ENCODE measurements around the gene PFAS. TPM values are rescaled to one million over a fixed set of nuclear protein-coding genes. Genes with fewer than 3 reads are reported as not detected.

The PFAS gene
- total and polyA plus RNA-seq, 3 experiments from 2014 or later, result 17.7 to 168 (median 167) TPM

- POLR2A ChIA-PET, result no interaction called here
- H3K4me1 Mint-ChIP-seq, result no peaks in the 10 kb centered on the region
- no peak overlapping the region for H3K27ac ChIP-seq (ENCODE audit: low read depth, low read length)
- H3K9me3 Mint-ChIP-seq, result no peaks in the 10 kb centered on the region
- H3K36me3 Mint-ChIP-seq, result peaks cover 0 to 66% (median 2%) of the 10 kb centered on the region in 3 donors
- CTCF ChIA-PET, result no interaction called here
- no peaks in the 10 kb centered on the region for H3K27me3 Mint-ChIP-seq
- no peak for DNase-seq
- no peak overlapping the region for H3K4me3 Mint-ChIP-seq
- no peak overlapping the region for H3K4me3 ChIP-seq (ENCODE audit: low read length)
- no peaks in the 10 kb centered on the region for H3K9me3 ChIP-seq (ENCODE audit: low read length)
- no peak overlapping the region for H3K27ac Mint-ChIP-seq
- H3K27me3 ChIP-seq (ENCODE audit: insufficient read depth, low read length, poor library complexity, severe bottlenecking), result no peaks in the 10 kb centered on the region
- peaks cover 6% of the 10 kb centered on the region for H3K36me3 ChIP-seq (ENCODE audit: insufficient read depth, low read length)
- no peaks in the 10 kb centered on the region for H3K4me1 ChIP-seq (ENCODE audit: insufficient read depth, low read length)
Observed at GRCh38 chr17:8264320-8264719, 15.2 kb downstream of the PFAS start.

- H3K9me3 Mint-ChIP-seq, result no peaks in the 10 kb centered on the region
- ChIA-PET POLR2A (no interaction called here), CTCF (no interaction called here)
- Histone ChIP-seq H3K4me1 (ENCODE audit: insufficient read depth, low read length) (no peaks in the 10 kb centered on the region), H3K27me3 (ENCODE audit: insufficient read depth, low read length, poor library complexity, severe bottlenecking) (no peaks in the 10 kb centered on the region), H3K27ac (ENCODE audit: low read depth, low read length) (no peak overlapping the region), H3K4me3 (ENCODE audit: low read length) (no peak overlapping the region), H3K9me3 (ENCODE audit: low read length) (no peaks in the 10 kb centered on the region), H3K36me3 (ENCODE audit: insufficient read depth, low read length) (peaks cover 6% of the 10 kb centered on the region)
- no peak overlapping the region for H3K4me3 Mint-ChIP-seq
- no peaks in the 10 kb centered on the region for H3K27me3 Mint-ChIP-seq
- peaks cover 0 to 71% (median 2%) of the 10 kb centered on the region in 3 donors for H3K36me3 Mint-ChIP-seq
- H3K4me1 Mint-ChIP-seq, result no peaks in the 10 kb centered on the region
- no peak for DNase-seq
- H3K27ac Mint-ChIP-seq, result no peak overlapping the region
Observed at GRCh38 chr17:8264836-8265542, 15.9 kb downstream of the PFAS start.

- no peaks in the 10 kb centered on the region for H3K4me1 Mint-ChIP-seq
- Histone ChIP-seq H3K36me3 (ENCODE audit: insufficient read depth, low read length) (peaks cover 6% of the 10 kb centered on the region), H3K9me3 (ENCODE audit: low read length) (no peaks in the 10 kb centered on the region), H3K27me3 (ENCODE audit: insufficient read depth, low read length, poor library complexity, severe bottlenecking) (no peaks in the 10 kb centered on the region), H3K27ac (ENCODE audit: low read depth, low read length) (no peak overlapping the region), H3K4me3 (ENCODE audit: low read length) (no peak overlapping the region), H3K4me1 (ENCODE audit: insufficient read depth, low read length) (no peaks in the 10 kb centered on the region)
- no peak for DNase-seq
- POLR2A ChIA-PET, result no interaction called here
- no peaks in the 10 kb centered on the region for H3K9me3 Mint-ChIP-seq
- no peak overlapping the region for H3K27ac Mint-ChIP-seq
- CTCF ChIA-PET, result no interaction called here
- H3K4me3 Mint-ChIP-seq, result no peak overlapping the region
- no peaks in the 10 kb centered on the region for H3K27me3 Mint-ChIP-seq
- H3K36me3 Mint-ChIP-seq, result peaks cover 0 to 60% (median 2%) of the 10 kb centered on the region in 3 donors
Observed at GRCh38 chr17:8266648-8267479, 17.8 kb downstream of the PFAS start.

DNA sequence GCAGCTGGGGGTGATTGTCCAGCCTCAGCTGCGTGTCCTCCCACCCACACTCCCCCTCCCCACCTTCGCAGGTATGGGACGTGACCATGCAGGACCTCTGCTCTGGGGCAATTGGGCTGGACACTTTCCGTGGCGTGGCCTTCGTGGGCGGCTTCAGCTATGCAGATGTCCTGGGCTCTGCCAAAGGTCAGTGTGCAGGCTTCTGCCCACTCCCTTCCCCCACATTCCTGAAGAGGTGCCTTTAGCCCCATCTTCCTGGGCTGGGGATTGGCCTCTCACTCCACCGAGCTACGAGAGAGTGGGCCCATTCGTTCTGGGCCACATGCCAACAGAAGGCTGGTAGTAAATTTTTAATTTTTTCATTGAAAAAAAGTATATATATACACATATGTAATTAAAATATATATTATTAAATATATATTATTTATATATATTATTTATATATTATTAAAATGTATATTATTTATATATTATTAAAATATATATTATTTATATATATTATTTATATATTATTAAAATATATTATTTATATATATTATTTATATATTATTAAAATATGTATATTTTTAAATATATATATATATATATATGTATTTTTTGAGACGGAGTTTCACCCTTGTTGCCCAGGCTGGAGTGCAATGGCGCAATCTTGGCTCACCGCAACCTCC lies 18.5 kb downstream of the PFAS start:
- Histone ChIP-seq H3K36me3 (ENCODE audit: insufficient read depth, low read length) (peaks cover 6% of the 10 kb centered on the region), H3K27me3 (ENCODE audit: insufficient read depth, low read length, poor library complexity, severe bottlenecking) (no peaks in the 10 kb centered on the region), H3K9me3 (ENCODE audit: low read length) (no peaks in the 10 kb centered on the region), H3K4me3 (ENCODE audit: low read length) (no peak overlapping the region), H3K4me1 (ENCODE audit: insufficient read depth, low read length) (no peaks in the 10 kb centered on the region), H3K27ac (ENCODE audit: low read depth, low read length) (no peak overlapping the region)
- H3K36me3 Mint-ChIP-seq, result peaks cover 0 to 55% (median 2%) of the 10 kb centered on the region in 3 donors
- no peaks in the 10 kb centered on the region for H3K4me1 Mint-ChIP-seq
- H3K27ac Mint-ChIP-seq, result no peak overlapping the region
- H3K27me3 Mint-ChIP-seq, result no peaks in the 10 kb centered on the region
- CTCF ChIA-PET, result interaction anchor here (0.7 to 1.7 kb wide), 2 partner anchors 18 to 1473 kb away, joined by 3 read pairs; partner anchors contain the start of gene PFAS
- no peaks in the 10 kb centered on the region for H3K9me3 Mint-ChIP-seq
- DNase-seq, result no peak
- POLR2A ChIA-PET, result no interaction called here
- H3K4me3 Mint-ChIP-seq, result no peak overlapping the region

DNA sequence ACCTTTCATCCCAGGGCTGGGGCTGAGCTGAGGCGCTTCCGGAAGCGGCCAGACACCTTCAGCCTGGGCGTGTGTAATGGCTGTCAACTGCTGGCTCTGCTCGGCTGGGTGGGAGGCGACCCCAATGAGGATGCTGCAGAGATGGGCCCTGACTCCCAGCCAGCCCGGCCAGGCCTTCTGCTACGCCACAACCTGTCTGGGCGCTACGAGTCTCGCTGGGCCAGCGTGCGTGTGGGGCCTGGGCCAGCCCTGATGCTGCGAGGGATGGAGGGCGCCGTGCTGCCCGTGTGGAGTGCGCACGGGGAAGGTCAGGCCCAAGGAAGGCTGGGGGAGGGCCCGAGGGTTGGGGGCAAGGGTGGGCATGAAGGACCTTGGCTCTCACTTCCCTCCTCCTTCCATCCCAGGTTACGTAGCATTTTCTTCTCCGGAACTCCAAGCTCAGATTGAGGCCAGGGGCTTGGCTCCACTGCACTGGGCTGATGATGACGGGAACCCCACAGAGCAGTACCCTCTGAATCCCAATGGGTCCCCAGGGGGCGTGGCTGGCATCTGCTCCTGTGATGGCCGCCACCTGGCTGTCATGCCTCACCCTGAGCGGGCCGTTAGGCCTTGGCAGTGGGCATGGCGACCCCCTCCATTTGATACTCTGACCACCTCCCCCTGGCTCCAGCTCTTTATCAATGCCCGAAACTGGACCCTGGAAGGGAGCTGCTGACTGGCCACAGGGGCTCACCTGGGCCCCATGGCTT lies 19.6 kb downstream of the PFAS start:
- no peaks in the 10 kb centered on the region for H3K4me1 ChIP-seq (ENCODE audit: insufficient read depth, low read length)
- no peak overlapping the region for H3K27ac ChIP-seq (ENCODE audit: low read depth, low read length)
- no peaks in the 10 kb centered on the region for H3K9me3 Mint-ChIP-seq
- no peak overlapping the region for H3K4me3 Mint-ChIP-seq
- no peak overlapping the region for H3K4me3 ChIP-seq (ENCODE audit: low read length)
- no peak for DNase-seq
- no peaks in the 10 kb centered on the region for H3K9me3 ChIP-seq (ENCODE audit: low read length)
- ChIA-PET POLR2A (no interaction called here), CTCF (interaction anchor here (1.7 kb wide), 1 partner anchor 19 kb away, joined by 3 read pairs; the partner anchor contains the start of gene PFAS)
- H3K36me3 Mint-ChIP-seq, result peaks cover 0 to 44% (median 2%) of the 10 kb centered on the region in 3 donors
- no peaks in the 10 kb centered on the region for H3K27me3 Mint-ChIP-seq
- H3K27ac Mint-ChIP-seq, result no peak overlapping the region
- H3K27me3 ChIP-seq (ENCODE audit: insufficient read depth, low read length, poor library complexity, severe bottlenecking), result no peaks in the 10 kb centered on the region
- H3K36me3 ChIP-seq (ENCODE audit: insufficient read depth, low read length), result peaks cover 6% of the 10 kb centered on the region
- H3K4me1 Mint-ChIP-seq, result no peaks in the 10 kb centered on the region

DNA sequence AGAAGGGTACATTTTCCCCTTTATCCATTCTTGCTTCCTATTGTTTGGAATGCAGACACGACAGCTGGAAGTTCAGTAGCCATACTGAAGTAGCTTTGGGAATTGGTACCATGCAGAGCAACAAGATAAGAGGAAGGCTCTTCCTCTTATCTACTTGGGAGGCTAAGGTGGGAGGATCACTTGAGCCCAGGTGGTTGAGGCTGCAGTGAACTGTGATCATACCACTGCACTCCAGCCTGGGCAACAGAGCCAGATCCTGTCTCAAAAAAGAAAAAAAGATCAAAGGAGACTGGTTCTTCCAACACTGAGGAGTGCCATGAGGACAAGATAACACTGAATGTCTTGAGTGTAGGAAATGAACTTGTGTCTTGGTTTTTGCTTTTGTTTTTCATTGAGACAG lies 23.3 kb downstream of the PFAS start:
- POLR2A ChIA-PET, result no interaction called here
- no peaks in the 10 kb centered on the region for H3K4me1 ChIP-seq (ENCODE audit: insufficient read depth, low read length)
- CTCF ChIA-PET, result no interaction called here

GRCh38 chr17:8273884-8274444 lies 24.9 kb downstream of the PFAS start:
- Mint-ChIP-seq H3K27me3 (peaks cover 0 to 2% of the 10 kb centered on the region in 2 donors), H3K9me3 (no peaks in the 10 kb centered on the region), H3K36me3 (peaks cover 0 to 13% (median 2%) of the 10 kb centered on the region in 3 donors), H3K27ac (peak overlapping the region in 1 of 8 donors; percentile 14), H3K4me3 (no peak overlapping the region), H3K4me1 (no peaks in the 10 kb centered on the region)
- DNase-seq, result no peak
- Histone ChIP-seq H3K27me3 (ENCODE audit: insufficient read depth, low read length, poor library complexity, severe bottlenecking) (no peaks in the 10 kb centered on the region), H3K27ac (ENCODE audit: low read depth, low read length) (no peak overlapping the region), H3K36me3 (ENCODE audit: insufficient read depth, low read length) (no peaks in the 10 kb centered on the region), H3K4me3 (ENCODE audit: low read length) (no peak overlapping the region), H3K4me1 (ENCODE audit: insufficient read depth, low read length) (no peaks in the 10 kb centered on the region), H3K9me3 (ENCODE audit: low read length) (no peaks in the 10 kb centered on the region)
- ChIA-PET CTCF (no interaction called here), POLR2A (interaction anchor here (0.6 kb wide), 1 partner anchor 129 kb away, joined by 3 read pairs; no protein-coding TSS in a partner anchor)

More for the DNA sequence above, 23.3 kb downstream of the PFAS start:
- H3K4me3 ChIP-seq (ENCODE audit: low read length), result no peak overlapping the region
- Mint-ChIP-seq H3K27me3 (no peaks in the 10 kb centered on the region), H3K4me1 (no peaks in the 10 kb centered on the region), H3K4me3 (no peak overlapping the region), H3K36me3 (peaks cover 0 to 16% (median 2%) of the 10 kb centered on the region in 3 donors), H3K27ac (no peak overlapping the region), H3K9me3 (no peaks in the 10 kb centered on the region)
- H3K27ac ChIP-seq (ENCODE audit: low read depth, low read length), result no peak overlapping the region
- H3K9me3 ChIP-seq (ENCODE audit: low read length), result no peaks in the 10 kb centered on the region
- DNase-seq, result no peak
- H3K36me3 ChIP-seq (ENCODE audit: insufficient read depth, low read length), result no peaks in the 10 kb centered on the region
- no peaks in the 10 kb centered on the region for H3K27me3 ChIP-seq (ENCODE audit: insufficient read depth, low read length, poor library complexity, severe bottlenecking)
